Sigmoid colon (tissue), 7 donors: ENCODE results near the gene NTNG2. TPM values are rescaled to one million over a fixed set of nuclear protein-coding genes. Genes with fewer than 3 reads are reported as not detected.
A peak's percentile ranks its signal among the peaks of the same experiment; 100 is the strongest.

Experiments
- DNase-seq: peaks from one replicate; pipeline ENCODE4 v3.0.0-alpha.2; 2019
- H3K27ac ChIP-seq, 4 donors: fragments of 200-600 bp; sonication (generic); one replicate each; pipeline ENCODE4 v1.5.1; 2016 to 2019; ENCODE audit warnings: mild to moderate bottlenecking in 1 of 4
- H3K27me3 ChIP-seq, 3 donors: fragments of 200-600 bp; sonication (generic); one replicate each; pipeline ENCODE4 v1.5.1; 2019; ENCODE audit warnings: mild to moderate bottlenecking in 1 of 3
- H3K36me3 ChIP-seq, 4 donors: fragments of 200-600 bp; sonication (generic); one replicate each; pipeline ENCODE4 v1.5.1; 2016 to 2019
- H3K4me1 ChIP-seq, 4 donors: fragments of 200-600 bp; sonication (generic); one replicate each; pipeline ENCODE4 v1.5.1; 2017 to 2019
- H3K4me3 ChIP-seq, 4 donors: fragments of 200-600 bp; sonication (generic); one replicate each; pipeline ENCODE4 v1.5.1; 2017 to 2019; ENCODE audit warnings: mild to moderate bottlenecking in 2 of 4, moderate library complexity in 1 of 4
- H3K9me3 ChIP-seq, 4 donors: fragments of 200-600 bp in 3 of 4; sonication (generic) in 3 of 4; one replicate each; pipeline versions ENCODE4 v1.5.1 to v1.6.1; 2013 to 2019
- EP300 ChIP-seq, 4 donors: sonication (generic); formaldehyde crosslinking; IDR thresholded peaks; one replicate each; pipeline ENCODE4 v1.6.1; 2017; ENCODE audit warnings: antibody characterized with exemption in 4 of 4
- POLR2A ChIP-seq, 2 donors: fragments of 450-650 bp; IDR thresholded peaks; one replicate each; pipeline ENCODE4 v1.6.1; 2016; ENCODE audit warnings: antibody characterized with exemption in 2 of 2, mild to moderate bottlenecking in 2 of 2, moderate library complexity in 2 of 2
- POLR2AphosphoS5 ChIP-seq, 4 donors: sonication (generic); formaldehyde crosslinking; IDR thresholded peaks; one replicate each; pipeline ENCODE4 v1.6.1; 2017; ENCODE audit warnings: antibody characterized with exemption in 4 of 4
- WGBS, 2 donors: extraction: QIAGEN DNeasy Blood & Tissue Kit; methylation state at CpG; one replicate each; pipeline ENCODE4 v1.1.7; 2013; 5-methylcytosine and 5-hydroxymethylcytosine counted together
- intact Hi-C: fragments of 100-400 bp; cut with DNase I; formaldehyde crosslinking; loops from one replicate; pipeline ENCODE4 v1.15.1; 2023
- polyA plus RNA-seq, 3 donors: library from polyadenylated mRNA; stranded (reverse); fragments of 200-250 nt; gene quantifications; one replicate each; pipeline ENCODE4 v1.2.3, GENCODE V29; 2013
- total RNA-seq, 4 donors: library from RNA; depleted of rRNA; stranded (reverse); fragments of >200 nt; gene quantifications; one replicate each; pipeline ENCODE4 v1.1.0, GENCODE V29; 2016
- TF ChIP-seq, protein P1 (sequence below), 4 experiments: fragments of 450-650 bp in 3 of 4; fragments of 200-600 bp in 1 of 4; IDR thresholded peaks; one replicate each; pipeline ENCODE4 v1.5.1; 2016 to 2019; ENCODE audit warnings: antibody characterized with exemption in 4 of 4, mild to moderate bottlenecking in 3 of 4, moderate library complexity in 2 of 4
- donor health status: healthy with polysubstance abuse.
- donor health status: Bipolar disorder and iron deficiency.
- donor health status: healthy.

Gene NTNG2
- total and polyA plus RNA-seq, 7 donors, result 0.28 to 12.0 (median 0.55) TPM; not detected in 1

DNA sequence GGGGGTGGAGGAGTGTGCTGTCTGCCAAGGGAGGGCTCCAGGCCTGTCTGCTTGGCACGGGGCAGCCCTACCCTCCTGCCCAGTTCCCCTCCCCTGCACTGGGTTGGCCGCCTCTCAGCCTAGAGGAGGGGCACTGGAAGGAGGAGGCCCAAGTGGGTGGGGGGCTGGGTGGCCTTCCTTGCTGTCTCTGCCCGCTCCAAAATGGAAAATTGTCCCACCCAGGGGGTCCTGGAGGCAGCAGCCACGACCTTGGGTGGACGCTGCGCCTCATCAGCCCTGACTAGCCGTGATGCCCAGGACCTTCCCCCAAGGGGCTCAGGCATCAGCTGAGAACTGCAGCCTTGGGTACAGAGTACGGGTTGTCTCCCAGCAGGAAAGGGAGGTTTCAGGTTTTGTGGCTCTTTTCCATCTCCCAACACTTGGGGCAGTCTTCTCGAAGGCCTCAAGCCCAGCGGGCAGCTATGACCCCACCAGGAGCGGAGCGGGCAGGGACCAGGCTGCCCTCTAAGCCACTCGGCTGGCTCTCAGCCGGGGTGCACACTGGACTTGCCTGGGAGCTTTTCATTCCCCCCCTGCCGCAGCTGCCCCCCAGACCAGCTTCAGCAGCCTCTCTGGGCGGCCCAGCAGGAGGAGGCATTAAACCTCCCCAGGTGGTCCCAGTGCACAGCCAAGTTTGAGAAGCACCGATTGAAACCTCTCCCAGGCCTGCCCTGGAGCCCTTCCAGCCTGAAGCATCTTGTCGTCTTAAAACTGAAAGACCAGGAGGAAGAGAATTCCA is 20.6 kb downstream of the NTNG2 start:
- no peak for TF ChIP-seq POLR2A (IDR thresholded peaks at IDR 0.05)
- no peak for TF ChIP-seq EP300 (IDR thresholded peaks at IDR 0.05)
- TF ChIP-seq, protein P1, sequence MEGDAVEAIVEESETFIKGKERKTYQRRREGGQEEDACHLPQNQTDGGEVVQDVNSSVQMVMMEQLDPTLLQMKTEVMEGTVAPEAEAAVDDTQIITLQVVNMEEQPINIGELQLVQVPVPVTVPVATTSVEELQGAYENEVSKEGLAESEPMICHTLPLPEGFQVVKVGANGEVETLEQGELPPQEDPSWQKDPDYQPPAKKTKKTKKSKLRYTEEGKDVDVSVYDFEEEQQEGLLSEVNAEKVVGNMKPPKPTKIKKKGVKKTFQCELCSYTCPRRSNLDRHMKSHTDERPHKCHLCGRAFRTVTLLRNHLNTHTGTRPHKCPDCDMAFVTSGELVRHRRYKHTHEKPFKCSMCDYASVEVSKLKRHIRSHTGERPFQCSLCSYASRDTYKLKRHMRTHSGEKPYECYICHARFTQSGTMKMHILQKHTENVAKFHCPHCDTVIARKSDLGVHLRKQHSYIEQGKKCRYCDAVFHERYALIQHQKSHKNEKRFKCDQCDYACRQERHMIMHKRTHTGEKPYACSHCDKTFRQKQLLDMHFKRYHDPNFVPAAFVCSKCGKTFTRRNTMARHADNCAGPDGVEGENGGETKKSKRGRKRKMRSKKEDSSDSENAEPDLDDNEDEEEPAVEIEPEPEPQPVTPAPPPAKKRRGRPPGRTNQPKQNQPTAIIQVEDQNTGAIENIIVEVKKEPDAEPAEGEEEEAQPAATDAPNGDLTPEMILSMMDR (IDR thresholded peaks at IDR 0.05), result no peak
- TF ChIP-seq POLR2AphosphoS5 (IDR thresholded peaks at IDR 0.05), result no peak
- peaks cover 0 to 13% (median 0%) of the 10 kb centered on the region in 4 donors for H3K4me1 ChIP-seq
- H3K27ac ChIP-seq, result no peak overlapping the region
- WGBS, 2 donors, result 50 to 57% methylated on average over 18 of the region's 18 CpGs
- H3K9me3 ChIP-seq, result no peaks in the 10 kb centered on the region
- intact Hi-C loops, result no loop called here
- peaks cover 0 to 56% (median 9%) of the 10 kb centered on the region in 3 donors for H3K27me3 ChIP-seq
- no peak for DNase-seq
- no peaks in the 10 kb centered on the region for H3K36me3 ChIP-seq
- no peak overlapping the region for H3K4me3 ChIP-seq

DNA sequence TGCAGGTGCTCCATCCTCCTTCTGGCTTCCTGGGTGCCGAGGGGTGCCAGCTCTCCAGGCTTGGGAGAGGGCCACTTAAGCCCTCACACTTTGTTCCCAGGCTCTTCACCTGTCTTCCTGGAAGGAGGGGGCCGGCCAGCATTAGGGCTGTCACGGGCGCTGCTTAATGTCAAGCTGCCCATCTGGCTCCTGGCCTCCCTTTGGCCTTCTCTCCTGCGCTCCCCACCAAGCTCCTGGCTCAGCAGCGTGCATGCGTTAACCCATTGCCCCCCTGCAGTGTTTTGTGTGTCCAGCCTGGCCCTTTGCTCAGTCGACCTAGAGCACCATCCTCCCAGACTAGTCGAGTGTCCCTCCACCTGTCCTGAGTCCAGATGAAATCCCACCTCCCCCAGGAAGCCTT is 21.3 kb downstream of the NTNG2 start:
- 48 to 53% methylated on average over 9 of the region's 9 CpGs for WGBS, 2 donors
- Histone ChIP-seq H3K4me1 (peaks cover 0 to 13% (median 0%) of the 10 kb centered on the region in 4 donors), H3K27ac (no peak overlapping the region), H3K27me3 (peaks cover 0 to 59% (median 15%) of the 10 kb centered on the region in 3 donors), H3K36me3 (no peaks in the 10 kb centered on the region), H3K9me3 (no peaks in the 10 kb centered on the region), H3K4me3 (no peak overlapping the region)
- TF ChIP-seq EP300 (IDR thresholded peaks at IDR 0.05), result no peak
- peak in 1 of 4 donors; percentile 6 for TF ChIP-seq POLR2AphosphoS5 (IDR thresholded peaks at IDR 0.05)
- DNase-seq, result no peak
- intact Hi-C loops, result no loop called here

DNA sequence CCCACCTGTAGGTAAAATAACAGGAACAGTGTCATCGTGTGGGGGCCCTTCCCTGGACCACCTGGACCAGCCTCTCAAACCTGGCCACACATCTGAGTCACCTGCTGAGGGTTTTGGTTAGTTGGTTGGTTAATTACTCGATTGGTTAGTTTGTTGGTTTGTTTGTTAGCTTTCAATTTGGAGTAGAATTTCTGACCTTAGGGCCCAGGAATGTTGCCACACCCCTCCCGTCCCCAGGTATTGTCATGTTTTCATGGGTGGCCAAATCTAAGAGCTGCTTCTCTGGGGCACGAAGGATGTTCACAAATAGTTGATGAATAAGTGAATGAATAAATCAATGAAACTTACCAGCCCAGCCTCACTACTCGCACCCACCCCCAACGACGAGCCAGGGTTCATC is 21.9 kb downstream of the NTNG2 start:
- peaks cover 0 to 13% (median 0%) of the 10 kb centered on the region in 4 donors for H3K4me1 ChIP-seq
- intact Hi-C loops, result no loop called here
- WGBS, 2 donors, result 29 to 56% methylated on average over 7 of the region's 7 CpGs
- DNase-seq, result no peak
- no peaks in the 10 kb centered on the region for H3K36me3 ChIP-seq
- no peak overlapping the region for H3K4me3 ChIP-seq
- H3K27ac ChIP-seq, result no peak overlapping the region
- H3K9me3 ChIP-seq, result no peaks in the 10 kb centered on the region
- H3K27me3 ChIP-seq, result peaks cover 0 to 61% (median 21%) of the 10 kb centered on the region in 3 donors
- TF ChIP-seq POLR2A (IDR thresholded peaks at IDR 0.05), result no peak
- TF ChIP-seq, protein P1 (IDR thresholded peaks at IDR 0.05), result no peak
- no peak for TF ChIP-seq EP300 (IDR thresholded peaks at IDR 0.05)
- TF ChIP-seq POLR2AphosphoS5 (IDR thresholded peaks at IDR 0.05), result no peak

DNA sequence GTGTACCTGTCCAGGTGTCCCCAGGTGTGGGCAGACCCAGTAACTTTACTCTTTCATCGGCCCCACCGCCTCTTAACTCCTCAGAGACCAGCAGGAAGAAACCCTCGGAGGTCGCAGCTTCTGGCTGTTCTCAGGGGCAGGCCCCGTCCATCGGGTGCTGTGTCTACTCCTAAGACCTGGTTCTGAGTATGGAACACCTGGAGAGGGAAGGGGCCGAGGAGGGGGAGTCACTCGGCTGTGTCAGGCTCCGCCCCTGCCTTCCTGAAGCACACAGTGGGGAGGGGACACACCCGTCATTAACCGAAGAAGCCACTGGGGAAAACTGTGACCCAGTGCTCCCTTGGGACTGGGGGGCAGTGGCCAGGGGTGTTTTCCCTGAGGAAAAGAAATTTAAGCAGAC is 22.3 kb downstream of the NTNG2 start:
- Histone ChIP-seq H3K36me3 (no peaks in the 10 kb centered on the region), H3K4me3 (no peak overlapping the region), H3K9me3 (no peaks in the 10 kb centered on the region), H3K4me1 (peaks cover 0 to 13% (median 0%) of the 10 kb centered on the region in 4 donors), H3K27me3 (peaks cover 0 to 61% (median 19%) of the 10 kb centered on the region in 3 donors), H3K27ac (no peak overlapping the region)
- TF ChIP-seq POLR2A (IDR thresholded peaks at IDR 0.05) (no peak), POLR2AphosphoS5 (IDR thresholded peaks at IDR 0.05) (no peak), EP300 (IDR thresholded peaks at IDR 0.05) (no peak)
- TF ChIP-seq, protein P1 (IDR thresholded peaks at IDR 0.05), result no peak
- 36 to 57% methylated on average over 11 of the region's 11 CpGs for WGBS, 2 donors
- DNase-seq, result no peak
- intact Hi-C loops, result no loop called here

DNA sequence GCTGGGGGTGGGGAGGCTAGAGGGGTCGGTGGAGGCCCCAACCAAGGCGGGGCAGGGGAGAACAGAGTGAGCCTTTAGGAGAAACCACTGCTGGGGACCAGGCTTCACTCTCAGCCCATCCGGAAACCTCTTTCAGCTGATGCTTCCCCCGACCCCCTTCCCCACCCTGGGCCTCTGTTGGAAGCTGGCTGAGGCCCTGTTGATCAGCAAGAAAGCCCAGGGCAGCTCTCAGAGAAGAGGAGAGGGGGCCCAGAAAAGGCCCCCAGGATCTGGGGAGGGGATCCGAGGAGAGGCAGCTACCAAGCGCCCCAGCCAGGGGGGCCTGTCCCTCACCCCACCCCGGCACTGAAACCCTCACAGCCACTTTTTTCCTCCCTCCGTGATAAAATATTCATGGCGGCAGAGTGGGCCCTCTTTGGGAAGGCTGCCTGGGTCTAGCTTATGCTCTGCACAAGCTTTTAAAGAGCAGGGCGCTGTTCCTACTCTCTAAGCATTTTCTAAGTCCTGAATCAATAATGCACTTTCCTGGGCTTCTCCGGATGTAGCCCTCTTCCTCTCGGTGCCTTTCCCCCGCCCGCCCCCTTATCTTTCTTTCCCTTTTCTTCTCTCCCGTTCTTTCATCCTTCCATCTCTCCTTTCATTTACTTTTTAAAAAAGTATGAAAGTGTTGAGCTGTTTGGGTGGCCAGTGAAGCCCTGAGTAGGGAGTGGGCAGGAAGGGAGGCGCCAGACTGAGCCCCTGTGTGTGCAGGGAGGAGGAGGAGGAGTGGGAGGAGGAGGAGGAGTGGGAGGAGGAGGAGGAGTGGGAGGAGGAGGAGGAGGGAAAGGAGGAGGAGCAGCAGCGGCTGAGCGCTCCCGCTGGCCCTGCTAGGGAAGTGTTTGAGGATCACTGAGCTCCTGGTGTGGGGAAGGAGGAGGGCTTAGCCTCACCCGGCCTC is 23.5 kb downstream of the NTNG2 start:
- peaks cover 0 to 57% (median 18%) of the 10 kb centered on the region in 3 donors for H3K27me3 ChIP-seq
- H3K4me3 ChIP-seq, result no peak overlapping the region
- intact Hi-C loops, result no loop called here
- peaks cover 0 to 13% (median 0%) of the 10 kb centered on the region in 4 donors for H3K4me1 ChIP-seq
- H3K36me3 ChIP-seq, result no peaks in the 10 kb centered on the region
- DNase-seq, result no peak
- no peaks in the 10 kb centered on the region for H3K9me3 ChIP-seq
- no peak overlapping the region for H3K27ac ChIP-seq
- WGBS, 2 donors, result 24% methylated on average over 20 of the region's 20 CpGs
- TF ChIP-seq EP300 (IDR thresholded peaks at IDR 0.05) (no peak), POLR2A (IDR thresholded peaks at IDR 0.05) (no peak), POLR2AphosphoS5 (IDR thresholded peaks at IDR 0.05) (no peak)
- TF ChIP-seq, protein P1 (IDR thresholded peaks at IDR 0.05), result no peak
